Fibroblast of mammary gland (primary cell): ENCODE measurements around the gene FARSB.

Source experiments
- DNase-seq: peaks from one replicate; pipeline ENCODE4 v3.0.0-alpha.2; 2010; ENCODE audit warnings: low read depth
- H3K4me3 ChIP-seq: 2 replicates; pipeline ENCODE4 v1.5.1; 2011; ENCODE audit warnings: low read depth, mild to moderate bottlenecking, low read length, moderate library complexity; ENCODE audit not compliant: control insufficient read depth
- CTCF ChIP-seq: conservative IDR thresholded peaks from 2 replicates; pipeline ENCODE4 v1.5.1; 2011; ENCODE audit warnings: low read depth, low read length, inconsistent platforms; ENCODE audit not compliant: control insufficient read depth, insufficient read depth

FARSB gene

GRCh38 chr2:222669353-222669752 is 13.5 kb upstream of the FARSB start:
- no peak for TF ChIP-seq CTCF
- no peak for DNase-seq
- H3K4me3 ChIP-seq, result no peak overlapping the region

GRCh38 chr2:222668494-222669154 is 12.7 kb upstream of the FARSB start:
- no peak overlapping the region for H3K4me3 ChIP-seq
- no peak for TF ChIP-seq CTCF
- no peak for DNase-seq

GRCh38 chr2:222663479-222663878 is 7.6 kb upstream of the FARSB start:
- H3K4me3 ChIP-seq, result no peak overlapping the region
- no peak for DNase-seq
- no peak for TF ChIP-seq CTCF

GRCh38 chr2:222656526-222657446 is 894 bp upstream of the FARSB start:
- no peak for TF ChIP-seq CTCF
- peak overlapping the region; percentile 99 for H3K4me3 ChIP-seq
- no peak for DNase-seq

- DNase-seq, result no peak
- H3K4me3 ChIP-seq, result no peak overlapping the region
- TF ChIP-seq CTCF, result no peak
These were observed 2.6 kb downstream of the FARSB start for GRCh38 chr2:222653280-222653679.

GRCh38 chr2:222652491-222653255 is 3.2 kb downstream of the FARSB start:
- no peak for TF ChIP-seq CTCF
- DNase-seq, result peak; percentile 24
- H3K4me3 ChIP-seq, result no peak overlapping the region
